Stimulated activated CD4-positive, alpha-beta T cell treated with anti-CD3 and anti-CD28 coated beads, TNF-alpha, amount 100 ng/mL, for 1 hour (primary cell): ENCODE data around the gene TWF2.

Experiments
- DNase-seq, 3 donors: peaks; one replicate each; pipeline ENCODE4 v3.0.0-alpha.2; 2020; ENCODE audit warnings: low read depth in 3 of 3, low spot score in 1 of 3

Gene TWF2

GRCh38 chr3:52259035-52259434, 20.1 kb upstream of the TWF2 start:
- DNase-seq = no peak

GRCh38 chr3:52257911-52258310, 19.0 kb upstream of the TWF2 start:
- no peak for DNase-seq

- DNase-seq = no peak
Measured at GRCh38 chr3:52256622-52257021, 17.7 kb upstream of the TWF2 start.

- DNase-seq = no peak
Measured at GRCh38 chr3:52256159-52256558, 17.2 kb upstream of the TWF2 start.

GRCh38 chr3:52254608-52255007, 15.7 kb upstream of the TWF2 start:
- no peak for DNase-seq

GRCh38 chr3:52253314-52254304, 14.7 kb upstream of the TWF2 start:
- peak; percentile 57 to 69 (median 64) for DNase-seq

GRCh38 chr3:52250122-52250521, 11.2 kb upstream of the TWF2 start:
- DNase-seq = no peak

GRCh38 chr3:52249683-52250082, 10.7 kb upstream of the TWF2 start:
- DNase-seq = no peak

- DNase-seq = no peak
Measured at GRCh38 chr3:52248816-52249547, 10.0 kb upstream of the TWF2 start.

GRCh38 chr3:52248165-52248541, 9.2 kb upstream of the TWF2 start:
- DNase-seq = no peak

GRCh38 chr3:52247409-52248164, 8.6 kb upstream of the TWF2 start:
- no peak for DNase-seq

GRCh38 chr3:52246728-52247408, 7.9 kb upstream of the TWF2 start:
- no peak for DNase-seq

GRCh38 chr3:52246264-52246620, 7.3 kb upstream of the TWF2 start:
- DNase-seq = no peak

- DNase-seq = peak in 1 of 3 donors; percentile 48
Measured at GRCh38 chr3:52245322-52246263, 6.6 kb upstream of the TWF2 start, which contains the start of gene PPM1M. Gene PPM1M (plus strand): TSS chr3:52245759. CDS start chr3:52245825, 66 bp downstream.

GRCh38 chr3:52243791-52244628, 5.1 kb upstream of the TWF2 start:
- no peak for DNase-seq

- DNase-seq = no peak
Measured at GRCh38 chr3:52242039-52242438, 3.1 kb upstream of the TWF2 start.

GRCh38 chr3:52240886-52241370, 2.0 kb upstream of the TWF2 start:
- no peak for DNase-seq

GRCh38 chr3:52240059-52240885, 1.3 kb upstream of the TWF2 start:
- no peak for DNase-seq
